ENCODE measurements around the gene PCDHGA11.

The PCDHGA11 gene

GRCh38 chr5:141434006-141434405 is 13.2 kb downstream of the PCDHGA11 start:
- Histone ChIP-seq H3K9ac (ENCODE audit: low read length) (no peak overlapping the region), H3K79me1 (replicated peaks; ENCODE audit: low read length, poor library complexity, severe bottlenecking) (peaks cover 9% of the 10 kb centered on the region), H3K4ac (ENCODE audit: low read depth in 1 of 2, low read length in 2 of 2) (no peak overlapping the region), H2BK5ac (ENCODE audit: low read depth, low read length, poor library complexity, severe bottlenecking) (no peak overlapping the region), H2BK120ac (ENCODE audit: low read depth, low read length) (no peak overlapping the region), H3K18ac (ENCODE audit: low read depth in 1 of 2, low read length in 2 of 2) (no peak overlapping the region), H2BK15ac (ENCODE audit: low read depth, poor library complexity, severe bottlenecking) (no peak overlapping the region), H3K27me3 (ENCODE audit: control insufficient read depth in 1 of 2, insufficient read depth in 1 of 2, low read length in 2 of 2) (no peaks in the 10 kb centered on the region), H3K36me3 (ENCODE audit: control insufficient read depth in 1 of 2, insufficient read depth in 2 of 2, low read depth in 1 of 2, low read length in 2 of 2) (peaks cover 0 to 18% of the 10 kb centered on the region in 2 experiments), H3K9me3 (ENCODE audit: control insufficient read depth, low read length) (peaks cover 11% of the 10 kb centered on the region), H3K4me1 (ENCODE audit: control insufficient read depth, insufficient read depth, low read depth, low read length) (no peaks in the 10 kb centered on the region), H3K23ac (ENCODE audit: low read length in 2 of 2) (no peak overlapping the region), H3K27ac (ENCODE audit: low read length, poor library complexity, severe bottlenecking) (no peak overlapping the region), H4K91ac (ENCODE audit: low read length) (no peak overlapping the region), H2BK12ac (ENCODE audit: low read length in 2 of 2) (no peak overlapping the region), H3K4me3 (ENCODE audit: insufficient read depth in 1 of 2, low read depth in 1 of 2, low read length in 2 of 2) (peak overlapping the region in 1 of 2 experiments; percentile 56), H4K8ac (ENCODE audit: low read length) (no peak overlapping the region), H2AFZ (ENCODE audit: low read depth, low read length) (no peak overlapping the region), H3K14ac (ENCODE audit: low read length in 2 of 2) (no peak overlapping the region), H2AK5ac (ENCODE audit: low read length, severe bottlenecking) (no peak overlapping the region), H3K4me2 (ENCODE audit: low read length, poor library complexity, severe bottlenecking) (no peak overlapping the region)
- WGBS, result 95% methylated on average over 2 of the region's 2 CpGs
- no peak for DNase-seq

- H3K79me1 ChIP-seq (replicated peaks; ENCODE audit: low read length, poor library complexity, severe bottlenecking), result peaks cover 17% of the 10 kb centered on the region
- no peak overlapping the region for H3K27ac ChIP-seq (ENCODE audit: low read length, poor library complexity, severe bottlenecking)
- H3K14ac ChIP-seq (ENCODE audit: low read length in 2 of 2), result no peak overlapping the region
- no peak overlapping the region for H3K23ac ChIP-seq (ENCODE audit: low read length in 2 of 2)
- H2AK5ac ChIP-seq (ENCODE audit: low read length, severe bottlenecking), result no peak overlapping the region
- no peak overlapping the region for H2BK12ac ChIP-seq (ENCODE audit: low read length in 2 of 2)
- DNase-seq, result no peak
- H2AFZ ChIP-seq (ENCODE audit: low read depth, low read length), result no peak overlapping the region
- H4K91ac ChIP-seq (ENCODE audit: low read length), result no peak overlapping the region
- H3K9me3 ChIP-seq (ENCODE audit: control insufficient read depth, low read length), result peaks cover 8% of the 10 kb centered on the region
- peaks cover 5% of the 10 kb centered on the region for H3K4me1 ChIP-seq (ENCODE audit: control insufficient read depth, insufficient read depth, low read depth, low read length)
- H3K9ac ChIP-seq (ENCODE audit: low read length), result no peak overlapping the region
- no peak overlapping the region for H2BK120ac ChIP-seq (ENCODE audit: low read depth, low read length)
- peaks cover 7 to 12% of the 10 kb centered on the region in 2 experiments for H3K36me3 ChIP-seq (ENCODE audit: control insufficient read depth in 1 of 2, insufficient read depth in 2 of 2, low read depth in 1 of 2, low read length in 2 of 2)
- H3K4ac ChIP-seq (ENCODE audit: low read depth in 1 of 2, low read length in 2 of 2), result no peak overlapping the region
- no peak overlapping the region for H4K8ac ChIP-seq (ENCODE audit: low read length)
- WGBS, result no CpG with 5 or more reads among the region's 2 CpGs
- no peak overlapping the region for H3K4me3 ChIP-seq (ENCODE audit: insufficient read depth in 1 of 2, low read depth in 1 of 2, low read length in 2 of 2)
- H3K4me2 ChIP-seq (ENCODE audit: low read length, poor library complexity, severe bottlenecking), result no peak overlapping the region
- H2BK15ac ChIP-seq (ENCODE audit: low read depth, poor library complexity, severe bottlenecking), result no peak overlapping the region
- H2BK5ac ChIP-seq (ENCODE audit: low read depth, low read length, poor library complexity, severe bottlenecking), result no peak overlapping the region
- no peak overlapping the region for H3K18ac ChIP-seq (ENCODE audit: low read depth in 1 of 2, low read length in 2 of 2)
- H3K27me3 ChIP-seq (ENCODE audit: control insufficient read depth in 1 of 2, insufficient read depth in 1 of 2, low read length in 2 of 2), result no peaks in the 10 kb centered on the region
Observed at GRCh38 chr5:141437221-141437620, 16.4 kb downstream of the PCDHGA11 start.

- Histone ChIP-seq H3K18ac (ENCODE audit: low read depth in 1 of 2, low read length in 2 of 2) (no peak overlapping the region), H3K4ac (ENCODE audit: low read depth in 1 of 2, low read length in 2 of 2) (no peak overlapping the region), H2BK120ac (ENCODE audit: low read depth, low read length) (no peak overlapping the region), H2BK5ac (ENCODE audit: low read depth, low read length, poor library complexity, severe bottlenecking) (no peak overlapping the region), H3K36me3 (ENCODE audit: control insufficient read depth in 1 of 2, insufficient read depth in 2 of 2, low read depth in 1 of 2, low read length in 2 of 2) (peaks cover 7 to 9% of the 10 kb centered on the region in 2 experiments), H3K27me3 (ENCODE audit: control insufficient read depth in 1 of 2, insufficient read depth in 1 of 2, low read length in 2 of 2) (no peaks in the 10 kb centered on the region), H3K4me3 (ENCODE audit: insufficient read depth in 1 of 2, low read depth in 1 of 2, low read length in 2 of 2) (no peak overlapping the region), H2BK15ac (ENCODE audit: low read depth, poor library complexity, severe bottlenecking) (no peak overlapping the region), H3K79me1 (replicated peaks; ENCODE audit: low read length, poor library complexity, severe bottlenecking) (peaks cover 22% of the 10 kb centered on the region), H2AK5ac (ENCODE audit: low read length, severe bottlenecking) (no peak overlapping the region), H3K27ac (ENCODE audit: low read length, poor library complexity, severe bottlenecking) (peak overlapping the region; percentile 24), H3K23ac (ENCODE audit: low read length in 2 of 2) (no peak overlapping the region), H3K14ac (ENCODE audit: low read length in 2 of 2) (no peak overlapping the region), H4K91ac (ENCODE audit: low read length) (no peak overlapping the region), H3K4me1 (ENCODE audit: control insufficient read depth, insufficient read depth, low read depth, low read length) (peaks cover 5% of the 10 kb centered on the region), H3K4me2 (ENCODE audit: low read length, poor library complexity, severe bottlenecking) (no peak overlapping the region), H3K9me3 (ENCODE audit: control insufficient read depth, low read length) (peaks cover 8% of the 10 kb centered on the region), H2BK12ac (ENCODE audit: low read length in 2 of 2) (no peak overlapping the region), H2AFZ (ENCODE audit: low read depth, low read length) (no peak overlapping the region), H4K8ac (ENCODE audit: low read length) (no peak overlapping the region), H3K9ac (ENCODE audit: low read length) (no peak overlapping the region)
- no peak for DNase-seq
- WGBS, result 88% methylated on average over 10 of the region's 10 CpGs
Observed at GRCh38 chr5:141439411-141440141, 18.7 kb downstream of the PCDHGA11 start.

GRCh38 chr5:141440341-141440740 is 19.5 kb downstream of the PCDHGA11 start:
- Histone ChIP-seq H3K23ac (ENCODE audit: low read length in 2 of 2) (no peak overlapping the region), H3K4me3 (ENCODE audit: insufficient read depth in 1 of 2, low read depth in 1 of 2, low read length in 2 of 2) (no peak overlapping the region), H4K91ac (ENCODE audit: low read length) (no peak overlapping the region), H3K9ac (ENCODE audit: low read length) (no peak overlapping the region), H3K4me2 (ENCODE audit: low read length, poor library complexity, severe bottlenecking) (no peak overlapping the region), H3K9me3 (ENCODE audit: control insufficient read depth, low read length) (peaks cover 10% of the 10 kb centered on the region), H2BK12ac (ENCODE audit: low read length in 2 of 2) (no peak overlapping the region), H3K18ac (ENCODE audit: low read depth in 1 of 2, low read length in 2 of 2) (no peak overlapping the region), H2BK5ac (ENCODE audit: low read depth, low read length, poor library complexity, severe bottlenecking) (no peak overlapping the region), H2BK120ac (ENCODE audit: low read depth, low read length) (no peak overlapping the region), H2AFZ (ENCODE audit: low read depth, low read length) (no peak overlapping the region), H3K4ac (ENCODE audit: low read depth in 1 of 2, low read length in 2 of 2) (no peak overlapping the region), H2BK15ac (ENCODE audit: low read depth, poor library complexity, severe bottlenecking) (no peak overlapping the region), H3K27me3 (ENCODE audit: control insufficient read depth in 1 of 2, insufficient read depth in 1 of 2, low read length in 2 of 2) (no peaks in the 10 kb centered on the region), H3K27ac (ENCODE audit: low read length, poor library complexity, severe bottlenecking) (peak overlapping the region; percentile 24), H2AK5ac (ENCODE audit: low read length, severe bottlenecking) (no peak overlapping the region), H3K79me1 (replicated peaks; ENCODE audit: low read length, poor library complexity, severe bottlenecking) (peaks cover 25% of the 10 kb centered on the region), H3K14ac (ENCODE audit: low read length in 2 of 2) (no peak overlapping the region), H4K8ac (ENCODE audit: low read length) (no peak overlapping the region), H3K36me3 (ENCODE audit: control insufficient read depth in 1 of 2, insufficient read depth in 2 of 2, low read depth in 1 of 2, low read length in 2 of 2) (peaks cover 7 to 9% of the 10 kb centered on the region in 2 experiments), H3K4me1 (ENCODE audit: control insufficient read depth, insufficient read depth, low read depth, low read length) (peaks cover 5% of the 10 kb centered on the region)
- 97% methylated on average over 9 of the region's 9 CpGs for WGBS
- no peak for DNase-seq

Measured in mesenchymal stem cell (in vitro differentiated cells and primary cell).